ENCODE data around the gene CPVL. TPM values are rescaled to one million over a fixed set of nuclear protein-coding genes. Genes with fewer than 3 reads are reported as not detected.

Gene CPVL
- total RNA-seq, 1 donor from 2014 or later, result 49.8 TPM

- DNase-seq (ENCODE audit: low spot score), result no peak
Observed at GRCh38 chr7:29007127-29007526, 139.2 kb downstream of the CPVL start.

- no peak for DNase-seq (ENCODE audit: low spot score)
Observed at GRCh38 chr7:29005829-29006228, 140.5 kb downstream of the CPVL start.

- DNase-seq (ENCODE audit: low spot score), result no peak
Observed at GRCh38 chr7:29005406-29005805, 140.9 kb downstream of the CPVL start.

- DNase-seq (ENCODE audit: low spot score), result no peak
Observed at GRCh38 chr7:29003703-29004102, 142.6 kb downstream of the CPVL start.

GRCh38 chr7:29000717-29001076 is 145.6 kb downstream of the CPVL start:
- DNase-seq (ENCODE audit: low spot score), result no peak

GRCh38 chr7:28999895-29000716 is 146.2 kb downstream of the CPVL start:
- no peak for DNase-seq (ENCODE audit: low spot score)

GRCh38 chr7:28999427-28999826 is 146.9 kb downstream of the CPVL start:
- no peak for DNase-seq (ENCODE audit: low spot score)

- no peak for DNase-seq (ENCODE audit: low spot score)
Observed at GRCh38 chr7:28998105-28998504, 148.2 kb downstream of the CPVL start.

GRCh38 chr7:28996836-28997235 is 149.5 kb downstream of the CPVL start:
- no peak for DNase-seq (ENCODE audit: low spot score)

- no peak for DNase-seq (ENCODE audit: low spot score)
Observed at GRCh38 chr7:28993371-28993770, 153.0 kb downstream of the CPVL start.

- DNase-seq (ENCODE audit: low spot score), result no peak
Observed at GRCh38 chr7:28992798-28993197, 153.5 kb downstream of the CPVL start.

GRCh38 chr7:28990200-28990960 is 156.0 kb downstream of the CPVL start:
- no peak for DNase-seq (ENCODE audit: low spot score)

- DNase-seq (ENCODE audit: low spot score), result no peak
Observed at GRCh38 chr7:28989211-28989980, 156.9 kb downstream of the CPVL start.

GRCh38 chr7:28988810-28989209 is 157.5 kb downstream of the CPVL start:
- no peak for DNase-seq (ENCODE audit: low spot score)

- no peak for DNase-seq (ENCODE audit: low spot score)
Observed at GRCh38 chr7:28988091-28988490, 158.2 kb downstream of the CPVL start.

GRCh38 chr7:28986765-28987110 is 159.6 kb downstream of the CPVL start:
- no peak for DNase-seq (ENCODE audit: low spot score)

- DNase-seq (ENCODE audit: low spot score), result no peak
Observed at GRCh38 chr7:28986028-28986764, 160.1 kb downstream of the CPVL start.

- DNase-seq (ENCODE audit: low spot score), result no peak
Observed at GRCh38 chr7:28984631-28985030, 161.7 kb downstream of the CPVL start.

GRCh38 chr7:28984217-28984616 is 162.1 kb downstream of the CPVL start:
- no peak for DNase-seq (ENCODE audit: low spot score)

GRCh38 chr7:28983396-28984190 is 162.7 kb downstream of the CPVL start:
- DNase-seq (ENCODE audit: low spot score), result no peak

GRCh38 chr7:28981161-28981465 is 165.2 kb downstream of the CPVL start:
- DNase-seq (ENCODE audit: low spot score), result no peak
